Gastrocnemius medialis (tissue), 4 donors: ENCODE measurements around the gene IL12RB1.

Source experiments
- CTCF ChIP-seq, 5 experiments: fragments of 450-650 bp in 3 of 5; fragments of 200-600 bp in 2 of 5; sonication (generic) in 2 of 5; IDR thresholded peaks in 4 of 5; conservative IDR thresholded peaks in 1 of 5; 1 replicate in 4 of 5; 2 replicates in 1 of 5; pipeline ENCODE4 v1.5.1; 2016 to 2019; ENCODE audit warnings: antibody characterized with exemption in 5 of 5, mild to moderate bottlenecking in 3 of 5, moderate library complexity in 3 of 5
- POLR2A ChIP-seq, 2 donors: fragments of 450-650 bp; IDR thresholded peaks; one replicate each; pipeline ENCODE4 v1.6.1; 2017; ENCODE audit warnings: antibody characterized with exemption in 2 of 2, mild to moderate bottlenecking in 2 of 2, moderate library complexity in 2 of 2

- TF ChIP-seq CTCF (IDR thresholded peaks at IDR 0.05 in 4 of 5, conservative IDR thresholded peaks at IDR 0.05 in 1 of 5) (no peak), POLR2A (IDR thresholded peaks at IDR 0.05) (no peak)
Observed at GRCh38 chr19:18093439-18094161, 6.9 kb upstream of the IL12RB1 start.
